MV-4-11 (cell line): ENCODE results near the gene SNAPC4.

Experiments
- DNase-seq: peaks from one replicate; lab custom pipeline; 2025; lab: John Stamatoyannopoulos, UW

Gene SNAPC4, protein sequence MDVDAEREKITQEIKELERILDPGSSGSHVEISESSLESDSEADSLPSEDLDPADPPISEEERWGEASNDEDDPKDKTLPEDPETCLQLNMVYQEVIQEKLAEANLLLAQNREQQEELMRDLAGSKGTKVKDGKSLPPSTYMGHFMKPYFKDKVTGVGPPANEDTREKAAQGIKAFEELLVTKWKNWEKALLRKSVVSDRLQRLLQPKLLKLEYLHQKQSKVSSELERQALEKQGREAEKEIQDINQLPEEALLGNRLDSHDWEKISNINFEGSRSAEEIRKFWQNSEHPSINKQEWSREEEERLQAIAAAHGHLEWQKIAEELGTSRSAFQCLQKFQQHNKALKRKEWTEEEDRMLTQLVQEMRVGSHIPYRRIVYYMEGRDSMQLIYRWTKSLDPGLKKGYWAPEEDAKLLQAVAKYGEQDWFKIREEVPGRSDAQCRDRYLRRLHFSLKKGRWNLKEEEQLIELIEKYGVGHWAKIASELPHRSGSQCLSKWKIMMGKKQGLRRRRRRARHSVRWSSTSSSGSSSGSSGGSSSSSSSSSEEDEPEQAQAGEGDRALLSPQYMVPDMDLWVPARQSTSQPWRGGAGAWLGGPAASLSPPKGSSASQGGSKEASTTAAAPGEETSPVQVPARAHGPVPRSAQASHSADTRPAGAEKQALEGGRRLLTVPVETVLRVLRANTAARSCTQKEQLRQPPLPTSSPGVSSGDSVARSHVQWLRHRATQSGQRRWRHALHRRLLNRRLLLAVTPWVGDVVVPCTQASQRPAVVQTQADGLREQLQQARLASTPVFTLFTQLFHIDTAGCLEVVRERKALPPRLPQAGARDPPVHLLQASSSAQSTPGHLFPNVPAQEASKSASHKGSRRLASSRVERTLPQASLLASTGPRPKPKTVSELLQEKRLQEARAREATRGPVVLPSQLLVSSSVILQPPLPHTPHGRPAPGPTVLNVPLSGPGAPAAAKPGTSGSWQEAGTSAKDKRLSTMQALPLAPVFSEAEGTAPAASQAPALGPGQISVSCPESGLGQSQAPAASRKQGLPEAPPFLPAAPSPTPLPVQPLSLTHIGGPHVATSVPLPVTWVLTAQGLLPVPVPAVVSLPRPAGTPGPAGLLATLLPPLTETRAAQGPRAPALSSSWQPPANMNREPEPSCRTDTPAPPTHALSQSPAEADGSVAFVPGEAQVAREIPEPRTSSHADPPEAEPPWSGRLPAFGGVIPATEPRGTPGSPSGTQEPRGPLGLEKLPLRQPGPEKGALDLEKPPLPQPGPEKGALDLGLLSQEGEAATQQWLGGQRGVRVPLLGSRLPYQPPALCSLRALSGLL (N-terminal part only)

DNA sequence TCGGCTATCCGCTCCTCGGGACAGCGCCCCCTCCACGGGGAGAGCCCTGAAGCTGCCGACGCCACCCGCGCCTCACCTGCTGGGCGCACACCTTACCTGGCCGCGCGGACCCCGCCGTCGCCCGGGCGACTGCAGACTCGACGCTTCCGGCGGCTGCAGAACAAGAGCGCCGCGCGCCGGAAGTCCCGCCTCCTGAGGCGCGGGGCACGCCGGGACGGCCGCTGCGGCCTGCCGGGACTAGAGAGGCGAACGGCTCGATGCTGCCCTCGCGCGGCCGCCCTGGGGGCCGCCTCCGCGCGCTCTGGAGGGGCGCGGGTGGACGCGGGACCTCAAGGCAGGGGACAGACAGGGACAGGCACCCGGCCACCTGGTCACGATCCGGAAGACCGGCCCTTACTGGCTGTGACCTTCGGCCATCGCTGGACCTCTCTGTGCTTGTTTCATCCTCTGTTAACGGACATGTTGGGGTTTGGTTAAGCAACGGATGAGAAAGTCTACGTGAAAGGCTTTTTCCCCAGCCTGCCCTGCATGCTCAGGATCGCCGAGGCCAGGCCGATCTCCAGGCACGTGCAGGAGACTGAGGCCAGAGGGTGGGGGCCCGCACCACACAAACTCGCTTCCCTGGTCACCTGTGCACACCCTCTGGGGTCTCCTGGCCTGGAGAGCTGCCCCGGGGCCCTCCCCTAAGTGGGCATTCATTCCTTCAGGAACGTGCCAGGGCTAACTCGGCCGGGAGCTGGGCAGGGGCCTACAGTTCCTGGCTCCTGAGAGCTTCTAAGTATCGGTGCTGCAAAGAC, at the start of gene SNAPC4:
Gene SNAPC4 (minus strand): TSS at position 133 of the 797 bp plus-strand sequence. CDS start 1,742 bp downstream, outside the sequence.
- peak; percentile 72 for DNase-seq

DNA sequence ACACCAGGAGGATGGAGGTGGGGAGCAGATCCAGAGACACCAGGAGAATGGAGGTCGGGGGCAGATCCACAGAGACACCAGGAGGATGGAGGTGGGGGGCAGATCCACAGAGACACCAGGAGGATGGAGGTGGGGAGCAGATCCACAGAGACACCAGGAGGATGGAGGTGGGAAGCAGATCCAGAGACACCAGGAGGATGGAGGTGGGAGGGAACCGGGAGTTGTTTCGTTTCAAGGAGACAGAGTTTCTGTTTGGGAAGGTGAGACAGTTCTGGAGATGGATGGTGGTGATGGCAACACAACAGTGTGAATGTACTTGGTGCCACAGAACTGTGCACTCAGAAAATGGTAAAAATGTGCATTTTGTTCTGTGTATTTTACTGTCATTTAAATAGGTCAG, 48.7 kb upstream of the SNAPC4 start:
- no peak for DNase-seq

DNA sequence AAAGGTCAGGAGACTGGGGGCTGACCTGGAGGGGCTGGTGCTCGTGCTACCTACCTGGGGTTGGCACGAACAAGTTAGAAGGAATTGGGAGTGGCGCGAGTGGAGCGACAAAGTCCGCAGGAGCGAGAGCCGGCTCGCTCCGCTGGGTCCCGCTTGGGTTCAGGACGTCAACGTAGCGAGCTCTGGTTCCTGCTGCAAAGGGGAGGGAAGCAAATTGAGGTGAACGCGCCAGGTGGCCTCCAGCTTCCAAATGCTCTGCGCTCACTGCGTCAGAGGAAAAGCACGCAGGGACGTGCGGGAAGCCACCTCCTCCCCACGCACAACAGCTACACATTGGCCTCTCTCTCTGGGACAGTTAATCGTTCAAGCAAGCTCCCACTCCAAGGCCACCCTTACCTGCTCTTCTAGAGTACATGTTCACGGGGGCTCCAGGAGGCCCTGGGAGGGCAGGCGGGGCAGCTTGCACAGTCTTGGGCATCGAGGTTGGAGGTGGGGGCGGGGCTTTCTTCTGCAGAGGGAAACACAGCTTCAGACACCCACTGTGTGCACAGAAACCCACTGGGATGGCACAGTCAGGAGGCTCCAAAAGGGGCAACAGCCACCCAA, 47.3 kb upstream of the SNAPC4 start:
- DNase-seq: no peak

DNA sequence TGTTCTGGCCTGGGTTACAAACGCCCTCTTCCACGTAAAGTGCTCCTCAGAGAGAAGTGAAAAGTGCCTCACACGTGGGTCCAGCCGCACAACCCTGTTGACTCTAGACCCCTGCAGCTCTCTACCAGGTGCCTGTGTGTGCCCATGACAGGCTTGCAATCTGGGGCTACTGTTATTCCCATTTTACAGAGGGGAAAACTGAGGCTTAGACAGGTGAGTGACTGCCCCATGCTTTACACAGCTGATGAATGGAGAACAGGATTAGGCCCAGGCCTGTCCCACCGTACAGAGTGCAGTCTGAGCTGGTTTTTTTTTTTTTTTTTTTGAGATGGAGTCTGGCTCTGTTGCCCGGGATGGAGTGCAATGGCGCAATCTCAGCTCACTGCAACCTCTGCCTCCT, 45.8 kb upstream of the SNAPC4 start:
- DNase-seq: no peak

DNA sequence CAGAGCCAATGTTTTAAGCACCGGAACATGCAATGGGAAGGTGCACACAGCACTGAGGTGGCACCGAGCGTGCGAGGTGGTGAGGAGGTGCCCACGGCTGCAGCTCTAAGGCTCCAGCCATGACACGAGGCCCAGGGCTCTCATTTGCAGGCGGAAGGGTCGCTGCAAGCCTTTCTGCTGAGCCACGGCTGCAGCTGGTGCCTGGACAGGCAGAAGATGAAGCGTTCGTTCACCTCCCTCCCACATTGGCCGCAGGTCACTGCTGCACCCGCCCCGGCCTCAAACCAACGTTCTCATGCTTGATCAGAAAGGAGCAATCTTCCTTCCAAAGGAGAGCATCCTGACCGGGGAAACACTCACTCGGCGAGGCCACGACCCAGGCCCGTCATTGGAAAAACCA, 44.1 kb upstream of the SNAPC4 start:
- no peak for DNase-seq

DNA sequence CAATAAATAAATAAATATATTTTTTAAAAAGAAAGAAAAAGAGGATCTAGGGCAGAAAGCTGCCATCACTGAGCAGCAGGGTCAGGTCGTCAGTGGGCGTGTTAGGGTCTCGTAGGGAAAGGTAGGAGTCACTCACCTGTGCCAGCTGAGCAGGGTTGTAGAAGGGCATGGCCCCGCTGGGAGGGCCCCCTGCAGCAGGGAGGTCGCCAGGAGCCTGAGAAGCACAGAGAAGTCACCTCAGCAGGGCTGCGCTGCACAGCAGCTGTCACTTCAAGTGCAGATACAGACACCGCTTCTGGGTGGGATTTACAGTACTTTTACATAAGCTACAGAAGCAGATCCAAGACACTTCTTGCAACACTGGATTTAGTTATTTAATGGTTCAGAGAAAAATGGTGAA, 43.7 kb upstream of the SNAPC4 start:
- no peak for DNase-seq

DNA sequence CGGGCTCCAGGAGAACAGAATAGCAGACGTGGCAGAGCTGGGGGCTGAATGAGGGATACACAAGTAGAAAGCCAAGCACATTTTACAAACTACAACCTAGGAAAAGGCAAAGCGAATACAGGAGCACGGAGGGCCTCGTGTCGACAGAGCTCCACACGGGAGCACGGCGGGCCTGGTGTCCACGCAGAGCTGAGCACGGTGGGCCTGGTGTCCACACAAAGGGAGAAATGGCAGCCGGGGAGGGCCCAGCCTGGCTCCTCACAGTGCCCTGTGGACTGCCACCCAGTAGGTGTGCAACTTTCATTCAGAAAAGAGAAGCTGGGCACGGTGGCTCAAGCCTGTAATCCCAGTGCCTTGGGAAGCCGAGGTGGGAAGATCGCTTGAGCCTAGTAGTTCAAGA, 43.1 kb upstream of the SNAPC4 start:
- no peak for DNase-seq

DNA sequence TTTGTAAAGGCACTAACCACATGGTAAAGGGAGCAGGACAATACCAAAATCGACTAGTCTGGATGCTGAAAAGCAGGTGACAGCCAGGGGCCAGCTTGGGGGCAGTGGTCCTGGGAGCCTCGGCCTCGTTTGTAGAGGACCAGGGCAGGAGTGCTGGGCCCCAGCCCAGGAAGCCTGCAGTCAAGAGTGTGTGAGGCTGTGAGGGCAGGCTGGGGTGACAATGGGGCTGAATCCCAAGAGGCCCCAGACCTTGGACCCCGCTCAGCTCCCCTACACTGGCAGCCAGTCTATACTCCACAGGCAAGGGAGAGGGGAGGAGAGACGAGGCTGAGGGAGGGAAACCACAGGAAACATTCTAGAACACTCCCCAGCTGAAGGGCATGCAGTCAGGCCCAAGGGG, 42.3 kb upstream of the SNAPC4 start:
- no peak for DNase-seq

DNA sequence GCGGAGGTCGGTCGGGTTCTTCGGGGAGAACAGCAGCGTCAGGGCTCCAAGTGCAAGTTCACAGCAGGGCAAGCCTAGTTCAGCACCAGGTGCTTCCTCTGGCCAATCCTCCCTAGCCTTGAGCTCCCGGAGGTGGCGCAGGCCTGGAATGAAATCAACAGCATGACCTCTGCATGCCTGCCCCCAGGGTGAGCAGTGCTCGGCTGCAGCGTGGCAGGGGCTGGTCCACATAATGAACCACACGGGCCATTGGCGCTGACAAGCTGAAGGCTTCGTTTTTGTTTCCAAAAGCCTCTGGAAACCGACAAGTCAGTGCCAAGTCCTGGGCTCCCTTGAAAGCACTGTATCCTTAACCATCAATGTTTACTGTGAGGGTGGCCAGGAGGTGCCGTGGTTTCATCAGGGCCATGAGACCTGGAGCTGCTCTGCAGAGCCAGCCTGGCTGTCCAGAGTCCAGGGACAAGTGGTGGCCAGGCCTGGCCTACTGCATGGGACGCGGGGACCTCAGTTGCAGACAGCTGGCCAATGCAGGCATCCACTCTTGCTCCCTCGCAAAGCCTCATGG, 41.8 kb upstream of the SNAPC4 start:
- DNase-seq: no peak

DNA sequence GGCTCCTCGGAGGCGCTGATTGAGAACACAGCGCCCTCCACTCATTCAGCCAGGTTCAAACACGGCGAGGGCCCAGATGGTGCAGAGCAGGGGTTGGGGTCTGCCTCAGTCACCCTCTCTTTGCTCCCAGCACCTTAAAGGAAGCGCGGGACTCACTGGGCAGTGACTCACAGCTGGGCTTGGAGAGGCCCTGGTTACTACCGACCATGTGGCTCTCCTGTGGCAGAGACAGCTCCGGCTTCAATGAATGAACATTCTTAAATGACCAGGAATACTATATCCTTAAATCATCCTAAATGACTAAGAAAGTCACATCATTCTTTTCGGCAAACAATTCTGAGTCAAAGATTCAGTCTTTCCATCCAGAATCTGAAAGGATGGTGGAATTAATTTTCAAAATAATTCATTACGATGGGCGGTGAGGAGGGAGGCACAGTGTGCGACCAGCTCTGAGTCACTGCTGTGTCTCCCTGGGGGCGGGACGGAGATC, 41.3 kb upstream of the SNAPC4 start:
- no peak for DNase-seq

DNA sequence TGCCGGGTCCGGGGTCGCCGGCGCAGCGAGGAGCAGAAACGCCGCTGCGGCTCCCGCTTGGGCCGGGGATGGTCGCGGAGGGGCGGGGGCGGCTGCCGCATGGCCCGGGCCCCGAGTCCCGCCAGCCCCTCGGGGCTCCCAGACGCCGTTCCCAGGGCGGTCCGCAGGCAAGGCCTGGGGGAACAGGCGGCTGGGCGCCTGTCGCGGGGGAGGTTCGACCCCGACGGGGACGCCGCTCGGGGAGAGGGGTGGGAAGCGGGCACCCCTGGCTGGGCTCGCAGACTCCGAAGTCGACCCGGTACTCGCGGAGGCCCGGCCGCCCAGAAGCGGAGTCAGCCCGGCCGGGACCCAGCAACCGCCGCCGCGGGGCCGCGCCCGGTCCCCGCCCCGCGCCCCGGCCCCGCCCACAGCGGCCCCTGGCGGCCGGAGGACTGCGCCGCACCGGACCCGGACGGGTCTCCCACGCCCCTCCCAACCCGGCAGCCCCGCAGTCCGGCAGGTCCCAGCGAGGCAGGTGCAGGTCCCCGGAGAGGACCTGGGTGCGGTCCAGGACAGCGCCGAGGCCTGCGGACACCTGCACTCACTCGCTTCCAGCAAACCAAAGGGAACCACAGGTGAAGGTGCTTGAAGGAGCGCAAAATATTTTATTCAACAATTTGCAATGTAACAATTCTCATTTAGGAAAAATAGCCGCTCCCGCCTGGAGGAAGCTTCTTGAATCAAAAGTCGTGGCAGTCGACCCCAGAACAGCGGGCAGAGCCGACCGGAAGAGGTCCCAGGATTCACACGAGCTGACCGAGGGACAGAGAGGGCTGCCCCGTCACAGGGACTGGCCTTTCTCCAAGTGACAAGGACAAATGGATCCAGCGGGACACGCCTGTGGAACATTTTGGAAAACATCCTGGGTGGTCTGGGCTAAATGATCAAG, 39.8 kb upstream of the SNAPC4 start, which contains the start of gene INPP5E:
Gene INPP5E (minus strand): TSS at position 365 of the 928 bp plus-strand sequence. CDS start 426 bp downstream, outside the sequence.
- DNase-seq: peak; percentile 12

DNA sequence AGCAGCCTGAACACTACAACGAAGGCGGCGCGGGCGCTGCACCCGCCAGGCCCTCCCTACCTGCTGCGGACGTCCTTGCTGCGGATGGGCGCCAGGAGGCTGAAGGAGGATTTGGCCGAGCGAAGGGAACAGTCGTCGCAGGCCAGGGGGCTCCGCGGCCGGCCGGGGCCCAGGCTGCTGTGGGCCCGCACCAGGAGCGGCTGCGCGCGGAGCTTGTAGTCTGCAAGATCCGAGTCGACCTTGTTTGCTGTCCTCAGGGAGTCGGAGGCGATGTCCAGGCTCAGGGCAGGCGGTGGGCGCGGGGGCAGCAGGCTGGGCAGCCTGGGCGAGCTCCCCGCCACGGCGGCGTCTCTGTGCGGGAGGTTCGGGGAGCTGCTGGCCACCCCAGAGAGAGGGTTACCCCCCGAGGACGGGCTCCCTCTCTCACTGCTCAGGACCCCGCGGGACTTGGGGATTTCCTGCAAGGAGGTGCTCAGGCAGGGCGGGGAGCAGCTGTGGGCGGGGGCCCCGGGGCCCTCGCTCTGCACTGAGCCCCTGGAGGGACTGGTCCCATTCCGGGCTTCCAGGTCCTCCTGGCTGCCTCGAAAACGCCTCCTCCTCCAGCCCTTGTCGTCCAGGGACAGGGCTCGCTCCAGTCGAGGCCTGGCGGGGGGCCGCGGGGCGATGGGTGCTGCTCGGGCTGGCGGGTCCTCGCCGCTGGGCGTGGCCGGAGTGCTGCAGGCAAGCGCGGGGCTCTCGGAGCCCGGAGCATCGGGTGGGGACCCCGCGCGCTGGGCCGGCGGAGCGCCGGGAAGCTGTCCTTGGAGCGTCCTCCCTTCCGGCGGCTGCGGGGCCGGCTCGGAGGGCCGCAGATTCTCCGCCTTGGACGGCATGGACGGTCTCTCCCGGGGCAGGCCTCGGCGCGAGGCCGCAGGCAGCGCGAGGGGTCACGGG, 38.8 kb upstream of the SNAPC4 start:
- no peak for DNase-seq

DNA sequence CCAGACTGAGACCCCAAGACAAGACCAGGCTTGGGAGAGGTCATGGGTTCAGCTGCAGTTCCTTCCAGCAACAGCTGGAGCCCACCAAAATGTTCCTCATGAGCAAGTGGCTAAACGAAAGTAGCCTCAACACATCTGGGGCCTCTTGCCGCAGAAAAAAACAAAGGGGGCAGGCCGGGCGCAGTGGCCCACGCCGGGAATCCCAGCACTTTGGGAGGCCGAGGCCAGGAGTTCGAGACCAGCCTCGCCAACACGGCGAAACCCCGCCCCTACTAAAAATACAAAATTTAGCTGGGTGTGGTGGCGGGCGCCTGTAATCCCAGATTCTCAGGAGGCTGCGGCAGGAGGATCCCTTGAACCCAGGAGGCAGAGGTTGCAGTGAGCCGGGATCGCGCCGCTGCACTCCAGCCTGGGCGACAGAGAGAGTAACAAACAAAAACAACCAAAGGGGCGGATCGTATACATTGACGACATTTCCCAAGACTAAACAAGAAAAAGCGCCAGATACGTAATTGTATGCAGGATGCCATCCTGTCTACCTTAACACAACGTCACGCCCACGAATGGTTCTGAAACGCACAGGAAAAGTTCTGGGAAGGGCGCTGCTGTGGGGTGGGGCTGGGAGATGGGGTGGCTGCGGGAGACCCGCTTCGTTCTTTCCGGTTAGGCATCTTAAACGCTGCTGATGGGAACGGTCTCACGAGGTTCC, 38.0 kb upstream of the SNAPC4 start:
- DNase-seq: no peak

DNA sequence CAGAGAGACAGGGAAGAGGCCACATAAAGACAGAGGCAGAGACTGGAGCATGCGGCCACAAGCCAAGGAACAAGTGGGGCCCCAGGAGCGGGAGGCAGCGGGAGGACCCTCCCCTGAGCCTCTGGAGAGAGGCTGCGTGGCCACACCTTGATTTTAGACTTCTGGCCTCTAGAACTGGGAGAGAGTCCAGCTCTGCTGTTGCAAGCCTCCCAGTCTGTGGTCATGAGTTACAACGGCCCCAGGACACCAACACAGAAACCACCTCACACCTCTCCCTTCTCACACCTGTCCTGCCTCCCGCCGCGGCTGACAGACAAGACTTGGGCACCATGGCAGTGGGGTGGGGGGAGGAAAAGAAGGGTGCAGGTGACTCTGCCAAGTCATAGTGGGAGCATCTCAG, 37.5 kb upstream of the SNAPC4 start:
- DNase-seq: no peak

DNA sequence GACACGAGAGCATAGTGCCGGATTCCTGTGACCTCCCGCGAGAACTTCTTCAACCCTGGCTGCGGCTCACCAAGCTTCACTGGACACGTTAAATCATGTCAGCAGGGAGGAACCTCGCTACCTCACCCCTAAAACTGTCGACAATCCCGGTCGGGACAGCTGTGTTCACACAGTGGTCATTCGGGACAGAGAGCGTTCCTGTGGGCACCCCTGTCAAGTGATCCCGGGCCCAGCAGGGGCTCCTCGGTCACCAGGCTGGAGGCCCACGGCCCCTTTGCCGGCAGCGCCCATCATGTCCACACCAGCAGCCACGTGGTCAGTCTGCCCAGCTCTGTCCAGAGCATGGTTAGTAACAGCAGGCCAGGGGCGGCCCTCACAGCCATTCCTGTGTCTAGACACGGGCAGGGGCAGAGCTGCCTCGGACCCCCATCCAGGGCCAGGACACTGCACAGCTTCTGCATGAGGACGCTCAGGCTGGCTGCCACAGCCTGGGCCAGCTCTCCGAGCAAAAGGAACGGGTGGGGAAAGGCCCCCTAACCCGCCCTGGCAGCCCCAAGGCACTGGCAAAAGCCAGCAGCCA, 36.2 kb upstream of the SNAPC4 start:
- DNase-seq: no peak

DNA sequence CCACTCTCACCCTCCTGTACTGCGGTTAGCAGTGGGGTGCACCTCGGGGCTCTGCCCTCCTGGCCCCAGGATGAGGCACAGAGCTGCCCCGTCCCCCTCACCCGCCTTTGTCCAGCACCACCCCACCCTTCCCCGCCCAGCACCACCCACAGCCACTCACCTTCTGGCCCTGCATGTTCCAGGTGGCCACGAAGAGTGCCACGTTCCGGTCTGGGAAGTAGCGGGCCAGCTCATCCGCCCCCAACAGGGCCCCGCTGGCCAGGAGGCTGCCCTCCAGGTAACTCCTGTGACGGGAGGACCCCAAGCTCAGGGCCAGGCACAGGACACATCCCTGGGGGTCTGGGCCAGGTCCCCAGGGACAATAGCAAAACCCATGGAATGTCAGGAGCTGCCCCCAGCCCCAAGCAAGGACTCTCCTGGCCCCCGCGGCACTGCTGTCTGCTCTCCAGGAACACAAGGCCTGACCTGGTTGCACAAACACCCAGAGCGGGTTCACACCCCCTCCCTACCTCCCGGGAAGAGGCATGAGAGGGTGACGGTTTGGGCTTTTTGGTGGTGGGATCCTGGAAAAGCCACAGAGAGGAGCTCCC, 34.7 kb upstream of the SNAPC4 start:
- DNase-seq: no peak
